GM13976 (cell line): ENCODE data around the gene BMP4.

Experiments
- DNase-seq: peaks from one replicate; pipeline ENCODE4 v3.0.0; 2012; ENCODE audit warnings: low spot score
- in situ Hi-C: fragments of 300-500 bp; cut with MboI; formaldehyde crosslinking; loops from one replicate; pipeline ENCODE4 v1.12.0; 2022; ENCODE audit warnings: low sequenced_read_pairs, mixed read lengths, inconsistent platforms; ENCODE audit not compliant: unreplicated experiment
- TF ChIP-seq, protein P1 (sequence below): IDR thresholded peaks from 2 replicates; pipeline ENCODE4 v1.5.1; 2012; ENCODE audit warnings: borderline replicate concordance, mild to moderate bottlenecking; ENCODE audit not compliant: insufficient read depth; ENCODE audit errors: extremely low read depth, missing control alignments, control extremely low read depth

The BMP4 gene

DNA sequence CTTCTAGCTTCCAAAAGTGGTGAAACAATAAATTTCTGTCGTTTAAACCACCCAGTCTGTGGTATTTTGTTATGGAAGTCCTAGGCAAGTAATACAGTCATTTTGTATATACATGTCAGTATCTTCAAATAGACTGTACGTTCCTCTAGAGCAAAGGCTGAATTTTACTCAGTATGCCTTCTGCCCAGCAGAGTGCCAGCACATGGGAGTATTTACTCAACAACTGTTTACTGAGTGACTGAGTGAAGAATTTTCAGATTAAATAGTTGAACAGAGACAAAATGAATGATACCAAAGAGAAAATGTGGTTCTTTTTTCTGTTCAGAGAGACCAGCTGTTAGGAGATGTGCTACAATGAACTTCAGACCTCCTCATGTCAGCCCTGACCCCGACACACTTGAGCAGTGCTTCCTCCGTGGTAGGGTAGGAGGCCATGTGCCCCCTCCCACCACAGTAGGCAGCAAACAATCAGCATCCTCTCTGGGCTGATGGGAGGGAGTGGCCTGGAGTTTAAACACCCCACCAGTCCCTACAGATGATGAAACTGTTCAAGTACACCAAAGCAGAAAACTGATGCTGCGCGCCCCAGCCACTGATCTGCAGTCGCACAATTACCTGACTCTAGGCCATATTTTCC is 21.7 kb downstream of the BMP4 start:
- in situ Hi-C loops, result no loop called here
- no peak for DNase-seq
- TF ChIP-seq, protein P1, sequence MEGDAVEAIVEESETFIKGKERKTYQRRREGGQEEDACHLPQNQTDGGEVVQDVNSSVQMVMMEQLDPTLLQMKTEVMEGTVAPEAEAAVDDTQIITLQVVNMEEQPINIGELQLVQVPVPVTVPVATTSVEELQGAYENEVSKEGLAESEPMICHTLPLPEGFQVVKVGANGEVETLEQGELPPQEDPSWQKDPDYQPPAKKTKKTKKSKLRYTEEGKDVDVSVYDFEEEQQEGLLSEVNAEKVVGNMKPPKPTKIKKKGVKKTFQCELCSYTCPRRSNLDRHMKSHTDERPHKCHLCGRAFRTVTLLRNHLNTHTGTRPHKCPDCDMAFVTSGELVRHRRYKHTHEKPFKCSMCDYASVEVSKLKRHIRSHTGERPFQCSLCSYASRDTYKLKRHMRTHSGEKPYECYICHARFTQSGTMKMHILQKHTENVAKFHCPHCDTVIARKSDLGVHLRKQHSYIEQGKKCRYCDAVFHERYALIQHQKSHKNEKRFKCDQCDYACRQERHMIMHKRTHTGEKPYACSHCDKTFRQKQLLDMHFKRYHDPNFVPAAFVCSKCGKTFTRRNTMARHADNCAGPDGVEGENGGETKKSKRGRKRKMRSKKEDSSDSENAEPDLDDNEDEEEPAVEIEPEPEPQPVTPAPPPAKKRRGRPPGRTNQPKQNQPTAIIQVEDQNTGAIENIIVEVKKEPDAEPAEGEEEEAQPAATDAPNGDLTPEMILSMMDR, result no peak

DNA sequence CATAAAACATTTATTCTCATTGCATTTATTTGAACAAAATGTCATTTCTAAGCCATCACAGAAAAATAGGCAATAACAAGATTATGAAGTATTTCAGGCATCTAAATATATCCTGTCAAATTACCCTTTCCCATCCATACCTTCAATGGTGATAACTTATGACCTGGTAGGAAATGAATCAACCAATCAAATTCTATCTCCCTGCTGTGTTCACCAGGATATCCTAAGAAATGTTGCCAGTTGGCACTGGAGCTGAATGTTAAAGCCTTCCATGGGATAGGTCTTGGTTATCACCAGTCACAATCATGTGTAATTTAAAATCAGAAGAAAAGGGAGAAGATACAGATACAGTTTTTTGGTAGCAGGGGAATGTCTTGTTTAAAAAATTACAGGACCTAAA is 23.7 kb downstream of the BMP4 start:
- in situ Hi-C loops, result no loop called here
- no peak for DNase-seq
- TF ChIP-seq, protein P1, result no peak

DNA sequence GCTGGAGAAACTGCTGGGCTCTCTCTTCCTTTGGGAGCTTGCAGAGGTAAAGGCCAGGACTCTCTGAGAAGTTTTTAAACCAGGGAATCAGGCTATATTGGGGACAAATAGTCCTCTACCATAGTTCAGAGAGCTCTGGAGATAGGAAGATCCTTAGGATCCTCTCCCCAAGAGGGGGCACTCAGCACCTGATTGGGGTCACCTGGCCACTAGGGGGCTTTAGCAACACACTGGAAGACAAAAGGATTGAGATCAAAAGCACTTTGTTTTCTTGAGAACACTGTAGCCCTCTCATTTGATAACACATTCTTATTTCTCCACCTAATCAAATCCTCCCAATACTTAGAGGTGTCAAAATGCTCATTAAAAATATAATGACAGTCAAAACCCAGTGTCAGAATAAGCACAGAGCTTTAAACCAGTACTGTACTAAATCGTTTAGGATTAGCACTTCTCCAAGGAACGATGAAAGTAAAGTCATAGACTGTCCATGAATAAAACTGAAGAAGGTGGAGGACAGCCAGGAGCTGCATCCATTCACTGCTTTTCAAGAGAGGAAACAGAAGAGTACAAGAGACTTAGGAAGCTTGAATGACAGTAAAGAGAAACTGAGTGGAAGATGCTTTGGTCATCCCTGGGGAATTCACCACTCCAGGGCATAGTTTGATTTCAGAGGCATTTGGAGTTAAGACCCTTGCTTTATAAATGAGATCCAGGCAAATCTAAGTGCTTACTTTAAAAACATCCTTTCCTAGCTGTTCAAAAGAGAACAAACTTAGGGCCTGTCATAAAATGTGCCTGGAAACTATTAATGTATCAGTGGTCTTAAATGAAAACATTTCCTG is 26.5 kb downstream of the BMP4 start:
- peak; percentile 40 for DNase-seq
- TF ChIP-seq, protein P1, result peak; percentile 40
- in situ Hi-C loops, result no loop called here

DNA sequence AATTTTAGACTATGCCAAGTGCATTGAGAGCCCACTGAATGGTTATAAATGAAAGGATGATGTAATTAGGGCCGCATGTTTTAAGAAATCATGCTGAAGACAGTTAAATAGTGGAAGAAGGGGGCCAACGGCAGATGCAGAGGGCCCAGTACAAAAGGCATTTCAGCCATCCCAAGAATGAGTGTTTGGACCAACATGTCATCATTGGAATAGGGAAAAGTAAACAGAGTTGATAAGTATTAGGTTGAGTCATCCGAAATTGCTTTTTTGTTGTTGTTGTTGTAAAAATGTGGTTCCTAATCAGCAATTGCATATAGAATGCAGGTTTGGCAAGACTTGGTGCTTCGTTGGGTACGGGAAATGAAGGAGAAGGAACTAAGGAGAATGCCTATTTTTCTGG is 29.5 kb downstream of the BMP4 start:
- in situ Hi-C loops, result no loop called here
- DNase-seq, result no peak
- TF ChIP-seq, protein P1, result no peak

DNA sequence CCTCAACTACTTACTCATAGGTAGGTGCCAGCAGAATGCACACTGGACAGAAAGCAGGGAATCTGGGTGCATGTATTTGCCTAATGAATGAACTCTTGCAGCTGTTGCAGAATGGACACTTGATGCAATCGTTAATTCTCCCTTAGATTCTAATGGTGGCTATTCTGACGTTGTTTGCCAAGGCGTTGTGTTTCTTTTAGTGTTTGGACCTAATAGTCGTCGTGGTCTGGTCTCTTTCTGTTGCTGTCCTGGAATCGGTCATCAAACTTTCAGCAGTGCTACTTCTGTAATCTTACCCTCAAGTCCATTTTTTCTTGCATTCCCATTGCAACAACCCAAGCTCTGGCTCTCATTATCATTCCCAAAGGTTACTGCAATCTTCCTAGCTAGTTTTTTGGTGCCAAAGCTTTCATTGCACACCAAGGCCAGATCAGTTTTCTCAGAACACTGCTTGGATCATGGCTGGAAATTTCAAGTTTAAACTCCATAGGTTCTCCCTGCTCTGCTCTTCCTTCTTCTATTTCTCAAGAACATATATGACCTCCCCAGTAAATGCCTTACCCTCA is 31.3 kb downstream of the BMP4 start:
- TF ChIP-seq, protein P1, result no peak
- DNase-seq, result no peak
- in situ Hi-C loops, result no loop called here

DNA sequence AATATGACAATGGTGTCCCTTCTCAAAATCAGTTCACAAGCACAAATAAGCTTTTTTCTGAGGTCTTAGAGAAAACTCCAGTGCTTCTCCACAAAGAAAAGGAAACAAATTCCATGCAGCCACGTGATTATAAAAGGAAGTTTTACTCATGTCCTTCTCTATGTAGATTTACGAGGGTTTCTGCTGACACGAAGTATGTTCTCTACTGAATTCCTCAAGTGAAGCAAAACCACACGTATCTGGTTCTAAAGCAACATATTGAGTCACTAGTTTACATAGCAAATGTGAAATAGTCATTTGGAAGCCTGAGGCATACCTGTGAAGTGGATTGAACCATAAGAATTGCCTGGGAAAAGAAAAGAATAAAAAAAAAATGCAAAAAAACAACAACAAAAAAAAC is 31.9 kb downstream of the BMP4 start:
- TF ChIP-seq, protein P1, result no peak
- no peak for DNase-seq
- in situ Hi-C loops, result no loop called here
